Keratinocyte (primary cell): ENCODE results near the gene ANKZF1. TPM values are rescaled to one million over a fixed set of nuclear protein-coding genes. Genes with fewer than 3 reads are reported as not detected.

ENCODE experiments used
- DNase-seq: peaks from one replicate; pipeline ENCODE4 v3.0.0-alpha.2; 2011; ENCODE audit warnings: low read depth, missing footprints, low spot score
- FAIRE-seq: peaks from 2 replicates; lab custom pipeline; 2011; peaks lifted over from hg19 to GRCh38; lab: Jason Lieb, UNC
- H2AFZ ChIP-seq: 2 replicates; pipeline ENCODE4 v1.6.0; 2012; ENCODE audit warnings: low read length, control low read depth, inconsistent platforms; ENCODE audit not compliant: control insufficient read depth
- H3K27ac ChIP-seq: 2 replicates; pipeline ENCODE4 v1.5.1; 2011; ENCODE audit warnings: low read length; ENCODE audit not compliant: control insufficient read depth, insufficient read depth
- H3K27me3 ChIP-seq: 3 replicates; pipeline ENCODE4 v1.6.0; 2011; ENCODE audit warnings: low read length; ENCODE audit not compliant: control insufficient read depth, insufficient read depth; ENCODE audit errors: extremely low read depth
- H3K36me3 ChIP-seq, 2 experiments: 2 replicates in 1 of 2; 3 replicates in 1 of 2; pipeline ENCODE4 v1.5.1; 2011; ENCODE audit warnings: low read length in 2 of 2, mild to moderate bottlenecking in 1 of 2; ENCODE audit not compliant: control insufficient read depth in 2 of 2, insufficient read depth in 2 of 2; ENCODE audit errors: extremely low read depth in 1 of 2
- H3K4me1 ChIP-seq: 3 replicates; pipeline ENCODE4 v1.5.1; 2011; ENCODE audit warnings: low read length; ENCODE audit not compliant: control insufficient read depth, insufficient read depth; ENCODE audit errors: extremely low read depth
- H3K4me2 ChIP-seq: 3 replicates; pipeline ENCODE4 v1.6.0; 2011; ENCODE audit warnings: low read depth, low read length; ENCODE audit not compliant: control insufficient read depth, insufficient read depth; ENCODE audit errors: extremely low read depth
- H3K4me3 ChIP-seq, 3 experiments: fragments of 200-600 bp in 1 of 3; sonication (generic) in 1 of 3; 2 replicates in 2 of 3; 3 replicates in 1 of 3; pipeline ENCODE4 v1.5.1; 2011 to 2016; ENCODE audit warnings: low read length in 3 of 3, mild to moderate bottlenecking in 3 of 3, control low read depth in 2 of 3, inconsistent platforms in 1 of 3, low read depth in 1 of 3, mixed read lengths in 1 of 3, mixed run types in 1 of 3, moderate library complexity in 1 of 3; ENCODE audit not compliant: control insufficient read depth in 2 of 3, insufficient read depth in 2 of 3; ENCODE audit errors: extremely low read depth in 1 of 3
- H3K79me2 ChIP-seq: 2 replicates; pipeline ENCODE4 v1.6.0; 2012; ENCODE audit warnings: low read length; ENCODE audit not compliant: control insufficient read depth, insufficient read depth
- H3K9ac ChIP-seq: 3 replicates; pipeline ENCODE4 v1.6.0; 2011; ENCODE audit warnings: low read length; ENCODE audit not compliant: control insufficient read depth, insufficient read depth; ENCODE audit errors: extremely low read depth
- H3K9me1 ChIP-seq: 3 replicates; pipeline ENCODE4 v1.6.0; 2011; ENCODE audit warnings: low read length; ENCODE audit not compliant: control insufficient read depth, insufficient read depth; ENCODE audit errors: extremely low read depth
- H3K9me3 ChIP-seq: 2 replicates; pipeline ENCODE4 v1.5.1; 2012; ENCODE audit warnings: low read depth, low read length; ENCODE audit not compliant: control insufficient read depth
- H4K20me1 ChIP-seq: 3 replicates; pipeline ENCODE4 v1.6.0; 2011; ENCODE audit warnings: low read length; ENCODE audit not compliant: control insufficient read depth, insufficient read depth; ENCODE audit errors: extremely low read depth
- EZH2 ChIP-seq: IDR thresholded peaks from one replicate; pipeline ENCODE4 v1.6.1; 2012; ENCODE audit warnings: inconsistent platforms, mild to moderate bottlenecking, low read length, moderate library complexity
- dilution Hi-C: fragments of 300-500 bp; cut with MboI; formaldehyde crosslinking; loops from one replicate; pipeline ENCODE4 v1.7.0; 2020; ENCODE audit warnings: low sequenced_read_pairs; ENCODE audit not compliant: extremely low pct_ligation_motif_present
- polyA plus RNA-seq, 5 experiments: library from polyadenylated mRNA; depleted of rRNA in 3 of 5; stranded (reverse) in 3 of 5; stranded (forward) in 1 of 5; unstranded in 1 of 5; fragments of >200 nt; gene quantifications; 1 replicate in 1 of 5; 2 replicates in 3 of 5; 3 replicates in 1 of 5; pipeline versions ENCODE4 v1.2.1 to v1.2.3, GENCODE V29; 2011 to 2012; ENCODE audit warnings: missing spikeins in 2 of 5, low read depth in 1 of 5, low replicate concordance in 1 of 5
- TF ChIP-seq, protein P1 (sequence below), 3 experiments: IDR thresholded peaks in 1 of 3; conservative IDR thresholded peaks in 1 of 3; optimal IDR thresholded peaks in 1 of 3; 2 replicates in 2 of 3; 3 replicates in 1 of 3; pipeline versions ENCODE3 to v1.5.1; 2011; ENCODE audit warnings: low read length in 3 of 3, mild to moderate bottlenecking in 3 of 3, moderate library complexity in 2 of 3, control low read depth in 1 of 3, inconsistent platforms in 1 of 3; ENCODE audit not compliant: insufficient read depth in 2 of 3; ENCODE audit errors: extremely low read depth in 1 of 3

Gene ANKZF1
- polyA plus RNA-seq, 1 donor (not counting 4 experiments of a cell fraction or from before 2014, with no cell fraction given) = 35.1 TPM

GRCh38 chr2:219278655-219279150, 49.1 kb downstream of the ANKZF1 start:
- peak overlapping the region; percentile 97 for H3K27ac ChIP-seq
- no peaks in the 10 kb centered on the region for H3K9me1 ChIP-seq
- DNase-seq (no peak), FAIRE-seq (peak; percentile 43)
- H4K20me1 ChIP-seq = no peaks in the 10 kb centered on the region
- no peaks in the 10 kb centered on the region for H3K27me3 ChIP-seq
- TF ChIP-seq, protein P1, sequence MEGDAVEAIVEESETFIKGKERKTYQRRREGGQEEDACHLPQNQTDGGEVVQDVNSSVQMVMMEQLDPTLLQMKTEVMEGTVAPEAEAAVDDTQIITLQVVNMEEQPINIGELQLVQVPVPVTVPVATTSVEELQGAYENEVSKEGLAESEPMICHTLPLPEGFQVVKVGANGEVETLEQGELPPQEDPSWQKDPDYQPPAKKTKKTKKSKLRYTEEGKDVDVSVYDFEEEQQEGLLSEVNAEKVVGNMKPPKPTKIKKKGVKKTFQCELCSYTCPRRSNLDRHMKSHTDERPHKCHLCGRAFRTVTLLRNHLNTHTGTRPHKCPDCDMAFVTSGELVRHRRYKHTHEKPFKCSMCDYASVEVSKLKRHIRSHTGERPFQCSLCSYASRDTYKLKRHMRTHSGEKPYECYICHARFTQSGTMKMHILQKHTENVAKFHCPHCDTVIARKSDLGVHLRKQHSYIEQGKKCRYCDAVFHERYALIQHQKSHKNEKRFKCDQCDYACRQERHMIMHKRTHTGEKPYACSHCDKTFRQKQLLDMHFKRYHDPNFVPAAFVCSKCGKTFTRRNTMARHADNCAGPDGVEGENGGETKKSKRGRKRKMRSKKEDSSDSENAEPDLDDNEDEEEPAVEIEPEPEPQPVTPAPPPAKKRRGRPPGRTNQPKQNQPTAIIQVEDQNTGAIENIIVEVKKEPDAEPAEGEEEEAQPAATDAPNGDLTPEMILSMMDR (optimal IDR thresholded peaks at IDR 0.05 in 1 of 3, IDR thresholded peaks at IDR 0.05 in 1 of 3, conservative IDR thresholded peaks at IDR 0.05 in 1 of 3; ENCODE audit: extremely low read depth in 1 of 3, insufficient read depth in 2 of 3, low read length in 3 of 3) = no peak
- no peak for TF ChIP-seq EZH2
- dilution Hi-C loops = no loop called here
- peaks cover 46% of the 10 kb centered on the region for H3K4me1 ChIP-seq
- H3K9ac ChIP-seq = peak overlapping the region; percentile 75
- H3K4me2 ChIP-seq = peak overlapping the region; percentile 68
- peak overlapping the region; percentile 10 for H2AFZ ChIP-seq
- no peaks in the 10 kb centered on the region for H3K9me3 ChIP-seq
- H3K36me3 ChIP-seq = peaks cover 15 to 19% of the 10 kb centered on the region in 2 experiments
- H3K79me2 ChIP-seq = peaks cover 7% of the 10 kb centered on the region
- H3K4me3 ChIP-seq = peak overlapping the region in 2 of 3 experiments; percentile 7 to 45

- H3K4me3 ChIP-seq = peak within 1 kb of the TSS; percentile 48 to 88 (median 88)
- H3K36me3 ChIP-seq = peaks cover 17 to 24% of the 10 kb centered on the region in 2 experiments
- FAIRE-seq = peak; percentile 43
- H3K9me1 ChIP-seq = no peaks in the 10 kb centered on the region
- peak within 1 kb of the TSS; percentile 84 for H2AFZ ChIP-seq
- H4K20me1 ChIP-seq = no peaks in the 10 kb centered on the region
- no peaks in the 10 kb centered on the region for H3K27me3 ChIP-seq
- no peaks in the 10 kb centered on the region for H3K9me3 ChIP-seq
- TF ChIP-seq, protein P1 (optimal IDR thresholded peaks at IDR 0.05 in 1 of 3, IDR thresholded peaks at IDR 0.05 in 1 of 3, conservative IDR thresholded peaks at IDR 0.05 in 1 of 3; ENCODE audit: extremely low read depth in 1 of 3, insufficient read depth in 2 of 3, low read length in 3 of 3) = peak in 1 of 3 experiments; percentile 3
- TF ChIP-seq EZH2 = no peak
- H3K9ac ChIP-seq = peak within 1 kb of the TSS; percentile 86
- peaks cover 7% of the 10 kb centered on the region for H3K79me2 ChIP-seq
- peak within 1 kb of the TSS; percentile 98 for H3K4me2 ChIP-seq
- DNase-seq = peak; percentile 95
- peaks cover 41% of the 10 kb centered on the region for H3K4me1 ChIP-seq
- H3K27ac ChIP-seq = peak within 1 kb of the TSS; percentile 97
- dilution Hi-C loops = no loop called here
Measured at GRCh38 chr2:219279151-219279915, 49.7 kb downstream of the ANKZF1 start, which contains the start of gene DNAJB2. Gene DNAJB2, plus strand, starts transcription at chr2:219279366. Its CDS starts 468 bp downstream, at chr2:219279834.
